Neural progenitor cell (in vitro differentiated cells): ENCODE measurements around the gene SUSD2. TPM values are rescaled to one million over a fixed set of nuclear protein-coding genes. Genes with fewer than 3 reads are reported as not detected.
"Not testable (repeated sequence)": the region's sequence is repeated elsewhere in the genome, so short reads cannot be mapped to it uniquely, and the experiment has no call there.

Experiments
- DNase-seq: peaks from one replicate; pipeline ENCODE4 v3.0.0-alpha.2; 2016; ENCODE audit warnings: low spot score
- H2AFZ ChIP-seq: fragments of 200-600 bp; sonication (generic); replicated peaks from 2 replicates; pipeline ENCODE4 v1.6.1; 2016; ENCODE audit warnings: antibody characterized with exemption
- H3F3A ChIP-seq: fragments of 200-600 bp; sonication (generic); 2 replicates; pipeline ENCODE4 v1.6.1; 2016; ENCODE audit warnings: antibody characterized with exemption, low read depth
- H3K27ac ChIP-seq: fragments of 200-600 bp; sonication (generic); 2 replicates; pipeline ENCODE4 v1.5.1; 2016; ENCODE audit warnings: mild to moderate bottlenecking
- H3K27me3 ChIP-seq: fragments of 200-600 bp; sonication (generic); 2 replicates; pipeline ENCODE4 v1.6.1; 2016; ENCODE audit warnings: mild to moderate bottlenecking, moderate library complexity
- H3K36me3 ChIP-seq: fragments of 200-600 bp; sonication (generic); 2 replicates; pipeline ENCODE4 v1.5.1; 2016
- H3K4me1 ChIP-seq: fragments of 200-600 bp; sonication (generic); 2 replicates; pipeline ENCODE4 v1.6.1; 2016; ENCODE audit warnings: mixed run types
- H3K4me2 ChIP-seq: fragments of 200-600 bp; sonication (generic); 2 replicates; pipeline ENCODE4 v1.6.1; 2016
- H3K4me3 ChIP-seq: fragments of 200-600 bp; sonication (generic); 2 replicates; pipeline ENCODE4 v1.5.1; 2016
- H3K79me2 ChIP-seq: fragments of 200-600 bp; sonication (generic); 2 replicates; pipeline ENCODE4 v1.6.1; 2016; ENCODE audit warnings: low read depth
- H3K9ac ChIP-seq: fragments of 200-600 bp; sonication (generic); 2 replicates; pipeline ENCODE4 v1.6.1; 2016
- H3K9me3 ChIP-seq: fragments of 200-600 bp; sonication (generic); 2 replicates; pipeline ENCODE4 v1.5.1; 2016; ENCODE audit warnings: low read depth
- H4K20me1 ChIP-seq: fragments of 200-600 bp; sonication (generic); 2 replicates; pipeline ENCODE4 v1.6.1; 2016; ENCODE audit warnings: low read depth
- H3K27ac Mint-ChIP-seq: 3 replicates; pipeline ENCODE4 v1.8.0; 2021; ENCODE audit warnings: mixed read lengths
- H3K27me3 Mint-ChIP-seq: 2 replicates; pipeline ENCODE4 v1.8.0; 2022; ENCODE audit warnings: low read depth, mild to moderate bottlenecking, inconsistent platforms, moderate library complexity, mixed read lengths; ENCODE audit not compliant: insufficient read depth
- H3K36me3 Mint-ChIP-seq: 3 replicates; pipeline ENCODE4 v1.8.0; 2021; ENCODE audit warnings: mixed read lengths
- H3K4me1 Mint-ChIP-seq: 3 replicates; pipeline ENCODE4 v1.8.0; 2021; ENCODE audit warnings: mixed read lengths
- H3K4me3 Mint-ChIP-seq: 3 replicates; pipeline ENCODE4 v1.8.0; 2021; ENCODE audit warnings: mild to moderate bottlenecking, moderate library complexity, mixed read lengths
- H3K9me3 Mint-ChIP-seq: 3 replicates; pipeline ENCODE4 v1.8.0; 2020; ENCODE audit warnings: mixed read lengths
- CTCF ChIP-seq: fragments of 200-600 bp; sonication (generic); IDR thresholded peaks from 2 replicates; pipeline ENCODE4 v1.5.1; 2017; ENCODE audit warnings: antibody characterized with exemption, mild to moderate bottlenecking
- EZH2 ChIP-seq: fragments of 200-600 bp; sonication (generic); IDR thresholded peaks from 2 replicates; pipeline ENCODE4 v1.6.1; 2017; ENCODE audit warnings: antibody characterized with exemption, mild to moderate bottlenecking, moderate library complexity
- EZH2phosphoT487 ChIP-seq: fragments of 200-600 bp; sonication (generic); IDR thresholded peaks from 2 replicates; pipeline ENCODE4 v1.6.1; 2017; ENCODE audit warnings: antibody characterized with exemption
- total RNA-seq: library from RNA; depleted of rRNA; stranded (reverse); fragments of >200 nt; gene quantifications from 2 replicates; pipeline ENCODE4 v1.2.3, GENCODE V29; 2015; ENCODE audit warnings: low replicate concordance

SUSD2 gene
- total RNA-seq, 1 donor from 2014 or later, result 0.02 TPM

DNA sequence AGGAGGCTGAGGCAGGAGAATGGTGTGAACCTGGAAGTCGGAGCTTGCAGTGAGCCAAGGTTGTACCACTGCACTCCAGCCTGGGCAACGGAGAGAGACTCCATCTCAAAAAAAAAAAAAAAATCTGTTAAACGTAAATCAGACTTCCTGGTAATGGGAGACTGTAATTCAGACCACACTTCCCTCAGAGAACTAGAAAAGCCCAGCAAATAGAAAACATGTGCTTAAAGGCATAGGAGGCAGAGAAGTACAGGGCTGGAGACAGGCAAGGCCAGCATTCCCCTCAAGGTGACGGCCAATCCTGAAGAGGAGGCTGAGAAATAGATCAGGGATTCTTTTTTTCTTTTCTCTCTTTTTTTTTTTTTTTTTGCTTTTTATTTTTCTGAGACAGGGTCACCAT is 55.4 kb downstream of the SUSD2 start:
- H3K27ac Mint-ChIP-seq, result no peak overlapping the region
- Histone ChIP-seq H3K79me2 (no peaks in the 10 kb centered on the region), H3K9me3 (no peaks in the 10 kb centered on the region), H3K36me3 (no peaks in the 10 kb centered on the region), H3K9ac (no peak overlapping the region), H3K4me3 (no peak overlapping the region), H3F3A (no peaks in the 10 kb centered on the region), H3K4me1 (no peaks in the 10 kb centered on the region), H3K4me2 (no peak overlapping the region), H3K27ac (no peak overlapping the region), H2AFZ (no peak overlapping the region), H3K27me3 (no peaks in the 10 kb centered on the region), H4K20me1 (no peaks in the 10 kb centered on the region)
- no peak for DNase-seq
- H3K27me3 Mint-ChIP-seq, result no peaks in the 10 kb centered on the region
- H3K4me1 Mint-ChIP-seq, result no peaks in the 10 kb centered on the region
- no peak for TF ChIP-seq EZH2
- TF ChIP-seq EZH2phosphoT487, result no peak
- TF ChIP-seq CTCF, result no peak
- no peaks in the 10 kb centered on the region for H3K9me3 Mint-ChIP-seq
- H3K36me3 Mint-ChIP-seq, result no peaks in the 10 kb centered on the region
- H3K4me3 Mint-ChIP-seq, result no peak overlapping the region

DNA sequence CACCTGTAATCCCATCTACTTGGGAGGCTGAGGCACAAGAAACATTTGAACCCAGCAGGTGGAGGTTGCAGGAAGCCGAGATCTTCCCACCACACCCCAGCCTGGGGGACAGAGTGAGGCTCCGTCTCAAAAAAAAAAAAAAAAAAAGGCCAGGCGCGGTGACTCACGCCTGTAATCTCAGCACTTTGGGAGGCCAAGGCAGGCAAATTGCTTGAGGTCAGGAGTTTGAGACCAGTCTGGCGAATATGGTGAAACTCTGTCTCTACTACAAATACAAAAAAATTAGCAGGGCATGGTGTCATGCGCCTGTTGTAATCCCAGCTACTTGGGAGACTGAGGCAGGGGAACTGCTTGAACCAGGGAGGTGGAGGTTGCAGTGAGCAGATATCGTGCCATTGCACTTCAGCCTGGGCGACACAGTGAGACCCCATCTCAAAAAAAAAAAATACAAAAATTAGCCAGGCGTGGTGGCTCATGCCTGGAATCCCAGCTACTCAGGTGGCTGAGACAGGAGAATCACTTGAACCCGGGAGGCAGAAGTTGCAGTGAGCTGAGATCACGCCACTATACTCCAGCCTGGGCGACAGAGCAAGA is 56.9 kb downstream of the SUSD2 start:
- not testable (repeated sequence) for H3K9me3 Mint-ChIP-seq, H3F3A ChIP-seq, H3K36me3 Mint-ChIP-seq, H3K27me3 ChIP-seq, H3K4me3 ChIP-seq, H3K27ac ChIP-seq, H3K4me1 ChIP-seq, H3K4me1 Mint-ChIP-seq, H2AFZ ChIP-seq, H3K4me3 Mint-ChIP-seq, H3K79me2 ChIP-seq, H3K9ac ChIP-seq, DNase-seq, H3K36me3 ChIP-seq, H4K20me1 ChIP-seq, H3K4me2 ChIP-seq, H3K27ac Mint-ChIP-seq, H3K9me3 ChIP-seq, H3K27me3 Mint-ChIP-seq

Other genes starting within 250 kb of the SUSD2 start
- gene GSTT2B, start 220.3 kb upstream of the SUSD2 start, total RNA-seq, result 0.19 TPM in 1 of 2 replicates, not detected in the other
- gene DDTL, start 214.6 kb upstream of the SUSD2 start, total RNA-seq, result not detected in 2 replicates
- gene DDT, start 207.0 kb upstream of the SUSD2 start, total RNA-seq, result 34.5 and 85.3 TPM in 2 replicates
- not detected in 2 replicates for gene GSTT2, start 201.4 kb upstream of the SUSD2 start, total RNA-seq
- gene GSTT4, start 176.0 kb upstream of the SUSD2 start, total RNA-seq, result not detected in 2 replicates
- 35.6 and 52.7 TPM in 2 replicates for gene CABIN1, start 170.2 kb upstream of the SUSD2 start, total RNA-seq
- not detected in 2 replicates for gene GGT5, start 63.6 kb downstream of the SUSD2 start, total RNA-seq
- 35.8 and 48.9 TPM in 2 replicates for gene SPECC1L, start 89.3 kb downstream of the SUSD2 start, total RNA-seq
- 0.51 and 5.8 TPM in 2 replicates for gene ADORA2A, start 246.1 kb downstream of the SUSD2 start, total RNA-seq